B cell (primary cell): Measurements from ENCODE around the gene GTPBP6.

Experiments used
- CTCF ChIP-seq: fragments of 200-600 bp; IDR thresholded peaks from one replicate; pipeline ENCODE4 v1.8.0; 2022; ENCODE audit warnings: antibody characterized with exemption, mild to moderate bottlenecking
- EZH2 ChIP-seq: IDR thresholded peaks from 2 replicates; pipeline ENCODE4 v1.6.1; 2012; ENCODE audit warnings: borderline replicate concordance, low read depth, mild to moderate bottlenecking, moderate library complexity, low read length; ENCODE audit not compliant: insufficient read depth, poor library complexity, severe bottlenecking

GRCh38 chrX:331825-332495, 13.4 kb upstream of the GTPBP6 start:
- TF ChIP-seq EZH2 (no peak), CTCF (no peak)
